CD4-positive, alpha-beta T cell (primary cell): Measurements from ENCODE around the gene STX11. TPM values are rescaled to one million over a fixed set of nuclear protein-coding genes. Genes with fewer than 3 reads are reported as not detected.

Experiments
- ATAC-seq: fragments of 200-7000 bp; cut with Tn5 transposase; one replicate; pipeline ENCODE4 v1.10.0; 2022; ENCODE audit warnings: mild to moderate bottlenecking; ENCODE audit not compliant: poor library complexity
- CTCF ChIA-PET: fragments of 350-600 bp; sonication (Branson Sonifier 250); formaldehyde crosslinking; loops from one replicate; lab custom pipeline; 2021; ENCODE audit warnings: antibody characterized with exemption, inconsistent platforms; lab: Charles Lee
- POLR2A ChIA-PET: fragments of 350-600 bp; sonication (Branson Sonifier 250); formaldehyde crosslinking; loops from one replicate; lab custom pipeline; 2021; ENCODE audit warnings: antibody characterized with exemption, inconsistent platforms; lab: Charles Lee
- DNase-seq, 14 experiments: peaks; one replicate each; pipeline ENCODE4 v3.0.0-alpha.2; 2013 to 2020; ENCODE audit warnings: mixed read lengths in 2 of 14
- H3K27ac ChIP-seq, 2 donors: one replicate each; pipeline versions ENCODE4 v1.5.1 to v1.7.0; 2013; ENCODE audit warnings: low read length in 2 of 2, low read depth in 1 of 2, mild to moderate bottlenecking in 1 of 2
- H3K27me3 ChIP-seq, 2 experiments: 1 replicate in 1 of 2; 2 replicates in 1 of 2; pipeline versions ENCODE4 v1.6.1 to v1.7.0; 2013; ENCODE audit warnings: low read length in 2 of 2, control low read depth in 1 of 2, mild to moderate bottlenecking in 1 of 2, moderate library complexity in 1 of 2; ENCODE audit not compliant: insufficient read depth in 2 of 2, control insufficient read depth in 1 of 2
- H3K36me3 ChIP-seq: one replicate; pipeline ENCODE4 v1.6.1; 2013; ENCODE audit warnings: low read length, control low read depth; ENCODE audit not compliant: insufficient read depth
- H3K4me1 ChIP-seq: one replicate; pipeline ENCODE4 v1.6.1; 2013; ENCODE audit warnings: low read length, control low read depth; ENCODE audit not compliant: insufficient read depth
- H3K4me3 ChIP-seq: one replicate; pipeline ENCODE4 v1.5.1; 2013; ENCODE audit warnings: mild to moderate bottlenecking, low read length, moderate library complexity
- H3K9me3 ChIP-seq, 2 experiments: 1 replicate in 1 of 2; 2 replicates in 1 of 2; pipeline versions ENCODE4 v1.6.1 to v1.7.0; 2013; ENCODE audit warnings: low read length in 2 of 2, mild to moderate bottlenecking in 2 of 2, control low read depth in 1 of 2, moderate library complexity in 1 of 2; ENCODE audit not compliant: control insufficient read depth in 1 of 2, insufficient read depth in 1 of 2
- H3K27ac Mint-ChIP-seq: one replicate; pipeline ENCODE4 v1.8.0; 2020; ENCODE audit warnings: mixed read lengths
- H3K27me3 Mint-ChIP-seq: one replicate; pipeline ENCODE4 v1.8.0; 2021; ENCODE audit warnings: mixed read lengths
- H3K36me3 Mint-ChIP-seq: one replicate; pipeline ENCODE4 v1.8.0; 2021; ENCODE audit warnings: low read depth, mixed read lengths
- H3K4me1 Mint-ChIP-seq: one replicate; pipeline ENCODE4 v1.8.0; 2021; ENCODE audit warnings: low read depth, mixed read lengths
- H3K4me3 Mint-ChIP-seq: one replicate; pipeline ENCODE4 v1.8.0; 2020; ENCODE audit warnings: mild to moderate bottlenecking, mixed read lengths
- H3K9me3 Mint-ChIP-seq: one replicate; pipeline ENCODE4 v1.8.0; 2020; ENCODE audit warnings: mixed read lengths
- CTCF ChIP-seq: fragments of 200-600 bp; IDR thresholded peaks from one replicate; pipeline ENCODE4 v1.8.0; 2022; ENCODE audit warnings: antibody characterized with exemption, mild to moderate bottlenecking
- intact Hi-C, 2 experiments: fragments of 100-400 bp; cut with DNase I in 1 of 2; cut with micrococcal nuclease in 1 of 2; formaldehyde crosslinking; loops; one replicate each; pipeline versions ENCODE4 v1.15.1 to v1.9.0; 2023 to 2025; cut with DNase I, micrococcal nuclease
- total RNA-seq, 174 experiments: library from RNA in 2 of 174; stranded (reverse) in 2 of 174; gene quantifications; one replicate each; pipeline ENCODE4 v1.2.3 and lab custom pipeline; 2021 to 2026

Gene STX11
- total RNA-seq, 2 experiments from 2014 or later = 16.1 to 16.8 TPM

GRCh38 chr6:144159223-144159622 lies 8.9 kb downstream of the STX11 start:
- H3K36me3 Mint-ChIP-seq = no peaks in the 10 kb centered on the region
- H3K9me3 Mint-ChIP-seq = no peaks in the 10 kb centered on the region
- Histone ChIP-seq H3K4me3 (no peak overlapping the region), H3K9me3 (no peaks in the 10 kb centered on the region), H3K27ac (no peak overlapping the region), H3K4me1 (peaks cover 4% of the 10 kb centered on the region), H3K36me3 (no peaks in the 10 kb centered on the region), H3K27me3 (no peaks in the 10 kb centered on the region)
- H3K27me3 Mint-ChIP-seq = no peaks in the 10 kb centered on the region
- no peak overlapping the region for H3K4me3 Mint-ChIP-seq
- intact Hi-C loops = no loop called here
- ChIA-PET POLR2A (no interaction called here), CTCF (no interaction called here)
- H3K27ac Mint-ChIP-seq = no peak overlapping the region
- DNase-seq (no peak), ATAC-seq (no peak)
- no peak for TF ChIP-seq CTCF
- H3K4me1 Mint-ChIP-seq = peaks cover 22% of the 10 kb centered on the region

- H3K27ac Mint-ChIP-seq = no peak overlapping the region
- intact Hi-C loops = no loop called here
- no peak overlapping the region for H3K4me3 ChIP-seq
Observed at GRCh38 chr6:144159742-144160141, 9.4 kb downstream of the STX11 start.

GRCh38 chr6:144160431-144161005 lies 10.2 kb downstream of the STX11 start:
- Mint-ChIP-seq H3K4me1 (peaks cover 19% of the 10 kb centered on the region), H3K36me3 (no peaks in the 10 kb centered on the region), H3K9me3 (no peaks in the 10 kb centered on the region), H3K27me3 (no peaks in the 10 kb centered on the region), H3K4me3 (no peak overlapping the region), H3K27ac (no peak overlapping the region)
- Histone ChIP-seq H3K4me3 (no peak overlapping the region), H3K27ac (no peak overlapping the region), H3K4me1 (peaks cover 4% of the 10 kb centered on the region), H3K27me3 (no peaks in the 10 kb centered on the region), H3K9me3 (no peaks in the 10 kb centered on the region), H3K36me3 (no peaks in the 10 kb centered on the region)
- intact Hi-C loops = no loop called here
- CTCF ChIA-PET = no interaction called here
- DNase-seq (no peak), ATAC-seq (no peak)
- POLR2A ChIA-PET = interaction anchor here (1.0 kb wide), 1 partner anchor 9 kb away, joined by 3 read pairs; no protein-coding TSS in a partner anchor
- TF ChIP-seq CTCF = no peak

More at GRCh38 chr6:144159742-144160141, 9.4 kb downstream of the STX11 start:
- no peak for ATAC-seq
- no peak for TF ChIP-seq CTCF
- no peak overlapping the region for H3K27ac ChIP-seq
- H3K4me3 Mint-ChIP-seq = no peak overlapping the region
- H3K36me3 ChIP-seq = no peaks in the 10 kb centered on the region
- no peaks in the 10 kb centered on the region for H3K9me3 ChIP-seq
- H3K9me3 Mint-ChIP-seq = no peaks in the 10 kb centered on the region
- POLR2A ChIA-PET = no interaction called here
- no peak for DNase-seq
- no peaks in the 10 kb centered on the region for H3K36me3 Mint-ChIP-seq
- peaks cover 4% of the 10 kb centered on the region for H3K4me1 ChIP-seq
- no peaks in the 10 kb centered on the region for H3K27me3 Mint-ChIP-seq
- CTCF ChIA-PET = no interaction called here
- H3K27me3 ChIP-seq = no peaks in the 10 kb centered on the region
- H3K4me1 Mint-ChIP-seq = peaks cover 22% of the 10 kb centered on the region
